ENCODE data around the gene PRRT1B.

The PRRT1B gene

GRCh38 chr9:131579789-131580211, 34.5 kb downstream of the PRRT1B start:
- no peak overlapping the region for H3K4me2 ChIP-seq (ENCODE audit: low read length)
- H3K36me3 ChIP-seq (replicated peaks; ENCODE audit: low read depth, low read length): peaks cover 78% of the 10 kb centered on the region
- H4K20me1 ChIP-seq (ENCODE audit: insufficient read depth, low read length): peaks cover 15% of the 10 kb centered on the region; the same call in 1 of the 2 replicates
- no peak overlapping the region for H2AFZ ChIP-seq (ENCODE audit: low read depth, low read length)
- H3K9ac ChIP-seq (ENCODE audit: low read length): no peak overlapping the region
- H3K4me1 ChIP-seq (ENCODE audit: low read length): peaks cover 10% of the 10 kb centered on the region
- H3K4me3 ChIP-seq (ENCODE audit: low read length): no peak overlapping the region
- no peaks in the 10 kb centered on the region for H3K27me3 ChIP-seq (ENCODE audit: low read depth, low read length)
- H3K79me2 ChIP-seq (ENCODE audit: low read length): no peaks in the 10 kb centered on the region; the same call in 1 of the 2 replicates
- no peak overlapping the region for H3K27ac ChIP-seq (ENCODE audit: low read length)
- TF ChIP-seq EZH2phosphoT487 (IDR thresholded peaks at IDR 0.05; ENCODE audit: low read depth) (no peak), CTCF (IDR thresholded peaks at IDR 0.05; ENCODE audit: low read depth, low read length) (no peak)
- H3K9me3 ChIP-seq (ENCODE audit: insufficient read depth, low read length): no peaks in the 10 kb centered on the region

GRCh38 chr9:131580358-131580757, 35.0 kb downstream of the PRRT1B start:
- H3K9me3 ChIP-seq (ENCODE audit: insufficient read depth, low read length): no peaks in the 10 kb centered on the region
- H3K4me1 ChIP-seq (ENCODE audit: low read length): peaks cover 10% of the 10 kb centered on the region
- no peaks in the 10 kb centered on the region; the same call in 1 of the 2 replicates for H3K79me2 ChIP-seq (ENCODE audit: low read length)
- H3K9ac ChIP-seq (ENCODE audit: low read length): no peak overlapping the region
- H3K27ac ChIP-seq (ENCODE audit: low read length): no peak overlapping the region
- H3K27me3 ChIP-seq (ENCODE audit: low read depth, low read length): no peaks in the 10 kb centered on the region
- H4K20me1 ChIP-seq (ENCODE audit: insufficient read depth, low read length): peaks cover 15% of the 10 kb centered on the region; the same call in 1 of the 2 replicates
- no peak overlapping the region for H3K4me2 ChIP-seq (ENCODE audit: low read length)
- no peak for TF ChIP-seq EZH2phosphoT487 (IDR thresholded peaks at IDR 0.05; ENCODE audit: low read depth)
- no peak for TF ChIP-seq CTCF (IDR thresholded peaks at IDR 0.05; ENCODE audit: low read depth, low read length)
- peaks cover 73% of the 10 kb centered on the region for H3K36me3 ChIP-seq (replicated peaks; ENCODE audit: low read depth, low read length)
- no peak overlapping the region for H2AFZ ChIP-seq (ENCODE audit: low read depth, low read length)
- no peak overlapping the region for H3K4me3 ChIP-seq (ENCODE audit: low read length)

GRCh38 chr9:131582056-131582455, 36.7 kb downstream of the PRRT1B start:
- H4K20me1 ChIP-seq (ENCODE audit: insufficient read depth, low read length): peaks cover 15% of the 10 kb centered on the region; the same call in 1 of the 2 replicates
- no peak overlapping the region for H3K4me3 ChIP-seq (ENCODE audit: low read length)
- H3K4me2 ChIP-seq (ENCODE audit: low read length): no peak overlapping the region
- no peak overlapping the region for H3K9ac ChIP-seq (ENCODE audit: low read length)
- H3K27me3 ChIP-seq (ENCODE audit: low read depth, low read length): no peaks in the 10 kb centered on the region
- no peak overlapping the region for H3K27ac ChIP-seq (ENCODE audit: low read length)
- peaks cover 66% of the 10 kb centered on the region for H3K36me3 ChIP-seq (replicated peaks; ENCODE audit: low read depth, low read length)
- peaks cover 10% of the 10 kb centered on the region for H3K4me1 ChIP-seq (ENCODE audit: low read length)
- no peak for TF ChIP-seq CTCF (IDR thresholded peaks at IDR 0.05; ENCODE audit: low read depth, low read length)
- no peak for TF ChIP-seq EZH2phosphoT487 (IDR thresholded peaks at IDR 0.05; ENCODE audit: low read depth)
- no peaks in the 10 kb centered on the region for H3K9me3 ChIP-seq (ENCODE audit: insufficient read depth, low read length)
- H2AFZ ChIP-seq (ENCODE audit: low read depth, low read length): no peak overlapping the region
- no peaks in the 10 kb centered on the region; the same call in 1 of the 2 replicates for H3K79me2 ChIP-seq (ENCODE audit: low read length)

- Histone ChIP-seq H3K4me1 (ENCODE audit: low read length) (peaks cover 10% of the 10 kb centered on the region), H3K9ac (ENCODE audit: low read length) (no peak overlapping the region), H3K27ac (ENCODE audit: low read length) (no peak overlapping the region), H3K27me3 (ENCODE audit: low read depth, low read length) (no peaks in the 10 kb centered on the region), H3K9me3 (ENCODE audit: insufficient read depth, low read length) (no peaks in the 10 kb centered on the region), H3K4me3 (ENCODE audit: low read length) (no peak overlapping the region), H4K20me1 (ENCODE audit: insufficient read depth, low read length) (peaks cover 21% of the 10 kb centered on the region; the same call in 1 of the 2 replicates), H3K36me3 (replicated peaks; ENCODE audit: low read depth, low read length) (peaks cover 65% of the 10 kb centered on the region), H3K4me2 (ENCODE audit: low read length) (no peak overlapping the region), H3K79me2 (ENCODE audit: low read length) (peaks cover 4% of the 10 kb centered on the region; the same call in 1 of the 2 replicates), H2AFZ (ENCODE audit: low read depth, low read length) (no peak overlapping the region)
- TF ChIP-seq EZH2phosphoT487 (IDR thresholded peaks at IDR 0.05; ENCODE audit: low read depth) (no peak), CTCF (IDR thresholded peaks at IDR 0.05; ENCODE audit: low read depth, low read length) (no peak)
These were observed 37.4 kb downstream of the PRRT1B start for GRCh38 chr9:131582466-131583336.

All from OCI-LY3 (cell line).